Motor neuron (in vitro differentiated cells): ENCODE measurements around the gene PCDHGB1. TPM values are rescaled to one million over a fixed set of nuclear protein-coding genes. Genes with fewer than 3 reads are reported as not detected.
"Not testable (repeated sequence)": the region's sequence is repeated elsewhere in the genome, so short reads cannot be mapped to it uniquely, and the experiment has no call there.

Experiments used
- ATAC-seq, 8 experiments: fragments of 200-7000 bp; cut with Tn5 transposase; replicated peaks in 6 of 8; 2 replicates each; pipeline ENCODE4 v1.8.0; 2021; ENCODE audit warnings: mild to moderate bottlenecking in 8 of 8, moderate library complexity in 8 of 8
- H3K27ac ChIP-seq, 2 donors: fragments of 250-450 bp; sonication (Bioruptor Pico); 2 replicates each; pipeline ENCODE4 v1.9.0; 2021; ENCODE audit warnings: antibody characterized with exemption in 2 of 2, mild to moderate bottlenecking in 2 of 2, moderate library complexity in 1 of 2
- H3K4me1 ChIP-seq, 2 donors: fragments of 250-450 bp; sonication (Bioruptor Pico); replicated peaks in 1 of 2; 2 replicates each; pipeline ENCODE4 v1.6.1; 2021; ENCODE audit warnings: antibody characterized with exemption in 2 of 2, mild to moderate bottlenecking in 2 of 2, moderate library complexity in 1 of 2
- H3K4me3 ChIP-seq, 5 donors: fragments of 250-450 bp; sonication (Bioruptor Pico); 2 replicates each; pipeline ENCODE4 v1.9.0; 2021; ENCODE audit warnings: antibody characterized with exemption in 5 of 5, mild to moderate bottlenecking in 5 of 5, moderate library complexity in 4 of 5
- WGBS, 10 experiments: fragments of 450-650 bp; shearing (Covaris generic); methylation state at CpG; one replicate each; pipeline ENCODE4 v1.0.0; 2022; 5-methylcytosine and 5-hydroxymethylcytosine counted together
- in situ Hi-C, 9 experiments: fragments of 400-800 bp; cut with MboI; loops; one replicate each; pipeline ENCODE4 v1.15.0; 2021; ENCODE audit warnings: low sequenced_read_pairs in 9 of 9, low pct_unique_long_range_greater_than_20kb in 2 of 9; ENCODE audit not compliant: unreplicated experiment in 9 of 9
- total RNA-seq, 8 experiments: library from RNA; unstranded; fragments of 300-600 nt; gene quantifications; 2 replicates each; pipeline versions ENCODE4 v1.2.3 to v1.2.4, GENCODE V29; 2022

Gene PCDHGB1
- total RNA-seq, 8 experiments from 2014 or later, result 0.33 to 4.4 (median 0.83) TPM

DNA sequence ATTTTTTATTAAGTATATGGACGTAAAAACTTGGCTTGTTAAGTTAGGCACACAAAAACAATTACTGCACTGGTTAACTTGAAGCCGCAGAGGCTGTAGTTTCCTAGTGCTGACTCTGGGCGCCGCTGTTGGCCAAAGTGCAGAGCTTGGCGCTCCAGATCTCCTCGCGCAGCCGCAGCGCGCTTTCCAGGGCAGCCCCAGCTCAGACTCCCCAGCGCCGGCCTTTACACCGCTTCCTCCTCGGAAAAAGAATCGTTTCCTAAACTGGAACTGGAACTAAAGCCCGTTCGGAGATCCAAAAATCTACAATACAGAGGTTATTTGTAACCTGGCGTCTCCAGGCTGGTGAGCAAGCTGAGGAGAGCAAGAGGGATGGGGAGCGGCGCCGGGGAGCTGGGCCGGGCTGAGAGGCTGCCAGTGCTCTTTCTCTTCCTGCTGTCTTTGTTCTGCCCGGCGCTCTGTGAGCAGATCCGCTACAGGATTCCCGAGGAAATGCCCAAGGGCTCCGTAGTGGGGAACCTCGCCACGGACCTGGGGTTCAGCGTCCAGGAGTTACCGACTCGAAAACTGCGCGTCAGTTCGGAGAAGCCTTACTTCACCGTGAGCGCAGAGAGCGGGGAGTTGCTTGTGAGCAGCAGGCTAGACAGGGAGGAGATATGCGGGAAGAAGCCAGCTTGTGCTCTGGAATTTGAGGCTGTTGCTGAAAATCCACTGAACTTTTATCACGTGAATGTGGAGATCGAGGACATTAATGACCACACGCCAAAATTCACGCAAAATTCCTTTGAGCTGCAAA, 48.1 kb downstream of the PCDHGB1 start, which contains the start of gene PCDHGB5:
Gene PCDHGB5 (plus strand): TSS at position 192 of the 796 bp plus-strand sequence. CDS start 181 bp downstream, at position 373.
- 0 to 88% (median 40%) methylated on average over 1 to 9 of the region's 43 CpGs; no CpG with 5 or more reads in 3 of the 10 experiments for WGBS, 10 experiments
- in situ Hi-C loops, H3K4me3 ChIP-seq, H3K27ac ChIP-seq, H3K4me1 ChIP-seq: not testable (repeated sequence)
- ATAC-seq, result peak in 4 of 8 experiments; percentile 30 to 95 (median 62)

DNA sequence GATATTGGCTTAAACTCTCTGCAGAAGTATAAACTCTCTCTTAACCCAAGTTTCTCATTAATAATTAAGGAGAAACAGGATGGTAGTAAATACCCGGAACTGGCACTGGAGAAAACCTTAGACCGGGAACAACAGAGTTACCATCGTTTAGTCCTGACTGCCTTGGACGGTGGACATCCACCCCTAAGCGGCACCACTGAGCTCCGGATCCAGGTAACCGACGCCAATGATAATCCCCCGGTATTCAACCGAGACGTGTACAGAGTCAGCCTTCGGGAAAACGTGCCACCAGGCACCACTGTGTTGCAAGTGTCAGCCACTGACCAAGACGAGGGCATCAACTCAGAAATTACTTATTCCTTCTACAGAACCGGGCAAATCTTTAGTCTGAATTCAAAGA, 48.7 kb downstream of the PCDHGB1 start:
- ATAC-seq, result no peak
- WGBS, 10 experiments, result 12 to 96% (median 82%) methylated on average over 2 to 13 of the region's 15 CpGs; no CpG with 5 or more reads in 1 of the 10 experiments
- Histone ChIP-seq H3K27ac (no peak overlapping the region), H3K4me3 (no peak overlapping the region), H3K4me1 (no peaks in the 10 kb centered on the region)
- in situ Hi-C loops, result no loop called here

GRCh38 chr5:141399555-141400258, 49.8 kb downstream of the PCDHGB1 start:
- Histone ChIP-seq H3K4me1 (no peaks in the 10 kb centered on the region), H3K4me3 (no peak overlapping the region), H3K27ac (no peak overlapping the region)
- WGBS, 10 experiments, result 20 to 100% (median 92%) methylated on average over 2 to 31 of the region's 61 CpGs; no CpG with 5 or more reads in 3 of the 10 experiments
- in situ Hi-C loops, result loop anchor here in 6 of 9 experiments (10.0 to 25.0 kb wide), 3 partner anchors 125 to 163 kb away; no protein-coding TSS in a partner anchor
- ATAC-seq, result no peak

Other genes with a start within 250 kb of the PCDHGB1 start
- 1 to 10 TPM in 7 of 8 experiments, not detected in 1; 1.6 to 7.6 (median 2.8) TPM for gene PCDHB3, start 249.6 kb upstream of the PCDHGB1 start, total RNA-seq
- 1 to 10 TPM in 4 of 8 experiments, under 1 TPM in 4; 0.20 to 2.0 (median 1.2) TPM for gene PCDHB4, start 228.3 kb upstream of the PCDHGB1 start, total RNA-seq
- 10 to 100 TPM in 3 of 8 experiments, 1 to 10 TPM in 1, under 1 TPM in 3, not detected in 1; 0.27 to 51.6 (median 8.5) TPM for gene PCDHB5, start 214.9 kb upstream of the PCDHGB1 start, total RNA-seq
- 1 to 10 TPM in 4 of 8 experiments, under 1 TPM in 3, not detected in 1; 0.28 to 2.8 (median 2.3) TPM for gene PCDHB6, start 200.0 kb upstream of the PCDHGB1 start, total RNA-seq
- gene PCDHB7, start 177.5 kb upstream of the PCDHGB1 start, total RNA-seq, result 1 to 10 TPM in 3 of 8 experiments, under 1 TPM in 5; 0.20 to 2.0 (median 0.50) TPM
- 1 to 10 TPM in 4 of 8 experiments, under 1 TPM in 4; 0.11 to 4.4 (median 1.8) TPM for gene PCDHB8, start 172.3 kb upstream of the PCDHGB1 start, total RNA-seq
- 1 to 10 TPM in 5 of 8 experiments, under 1 TPM in 3; 0.25 to 3.4 (median 1.8) TPM for gene PCDHB16, start 167.7 kb upstream of the PCDHGB1 start, total RNA-seq
- gene PCDHB9, start 162.9 kb upstream of the PCDHGB1 start, total RNA-seq, result 10 to 100 TPM in 1 of 8 experiments, 1 to 10 TPM in 6, under 1 TPM in 1; 0.72 to 10.1 (median 2.3) TPM
- 10 to 100 TPM in 1 of 8 experiments, 1 to 10 TPM in 4, under 1 TPM in 3; 0.20 to 25.4 (median 5.5) TPM for gene PCDHB10, start 157.7 kb upstream of the PCDHGB1 start, total RNA-seq
- 1 to 10 TPM in 6 of 8 experiments, under 1 TPM in 2; 0.46 to 6.1 (median 3.4) TPM for gene PCDHB11, start 150.5 kb upstream of the PCDHGB1 start, total RNA-seq
- 1 to 10 TPM in 5 of 8 experiments, under 1 TPM in 3; 0.31 to 8.9 (median 2.9) TPM for gene PCDHB12, start 141.4 kb upstream of the PCDHGB1 start, total RNA-seq
- gene PCDHB13, start 136.2 kb upstream of the PCDHGB1 start, total RNA-seq, result 1 to 10 TPM in 7 of 8 experiments, under 1 TPM in 1; 0.25 to 6.7 (median 2.9) TPM
- gene PCDHB14, start 126.8 kb upstream of the PCDHGB1 start, total RNA-seq, result 10 to 100 TPM in 1 of 8 experiments, 1 to 10 TPM in 7; 1.2 to 16.7 (median 6.5) TPM
- gene PCDHB15, start 104.7 kb upstream of the PCDHGB1 start, total RNA-seq, result 1 to 10 TPM in 6 of 8 experiments, under 1 TPM in 2; 0.25 to 8.6 (median 3.5) TPM
- gene SLC25A2, start 46.0 kb upstream of the PCDHGB1 start, total RNA-seq, result 1 to 10 TPM in 1 of 8 experiments, under 1 TPM in 5, not detected in 2; 0.14 to 1.4 (median 0.54) TPM
- 100 to 1,000 TPM in 2 of 8 experiments, 10 to 100 TPM in 6; 58.8 to 118 (median 71.3) TPM for gene TAF7, start 29.3 kb upstream of the PCDHGB1 start, total RNA-seq
- 1 to 10 TPM in 2 of 8 experiments, under 1 TPM in 6; 0.23 to 1.3 (median 0.79) TPM for gene PCDHGA1, start 19.6 kb upstream of the PCDHGB1 start, total RNA-seq
- gene PCDHGA2, start 11.3 kb upstream of the PCDHGB1 start, total RNA-seq, result 1 to 10 TPM in 2 of 8 experiments, under 1 TPM in 6; 0.16 to 1.5 (median 0.34) TPM
- 10 to 100 TPM in 1 of 8 experiments, 1 to 10 TPM in 1, under 1 TPM in 6; 0.05 to 32.1 (median 0.65) TPM for gene PCDHGA3, start 6.3 kb upstream of the PCDHGB1 start, total RNA-seq
- 1 to 10 TPM in 5 of 8 experiments, under 1 TPM in 3; 0.22 to 3.2 (median 1.4) TPM for gene PCDHGA4, start 4.9 kb downstream of the PCDHGB1 start, total RNA-seq
- 10 to 100 TPM in 1 of 8 experiments, 1 to 10 TPM in 2, under 1 TPM in 5; 0.41 to 10.7 (median 0.83) TPM for gene PCDHGB2, start 9.9 kb downstream of the PCDHGB1 start, total RNA-seq
- gene PCDHGA5, start 14.1 kb downstream of the PCDHGB1 start, total RNA-seq, result 1 to 10 TPM in 2 of 8 experiments, under 1 TPM in 6; 0.16 to 5.2 (median 0.50) TPM
- gene PCDHGB3, start 20.1 kb downstream of the PCDHGB1 start, total RNA-seq, result 1 to 10 TPM in 3 of 8 experiments, under 1 TPM in 5; 0.22 to 6.5 (median 0.59) TPM
- 1 to 10 TPM in 4 of 8 experiments, under 1 TPM in 4; 0.11 to 6.9 (median 0.88) TPM for gene PCDHGA6, start 23.8 kb downstream of the PCDHGB1 start, total RNA-seq
- gene PCDHGA7, start 32.6 kb downstream of the PCDHGB1 start, total RNA-seq, result 1 to 10 TPM in 2 of 8 experiments, under 1 TPM in 6; 0.16 to 5.8 (median 0.52) TPM
- gene PCDHGB4, start 37.6 kb downstream of the PCDHGB1 start, total RNA-seq, result 10 to 100 TPM in 1 of 8 experiments, 1 to 10 TPM in 5, under 1 TPM in 2; 0.22 to 92.9 (median 1.4) TPM
- 1 to 10 TPM in 2 of 8 experiments, under 1 TPM in 6; 0.11 to 5.7 (median 0.57) TPM for gene PCDHGA8, start 42.5 kb downstream of the PCDHGB1 start, total RNA-seq
- 10 to 100 TPM in 1 of 8 experiments, 1 to 10 TPM in 3, under 1 TPM in 4; 0.05 to 11.4 (median 0.83) TPM for gene PCDHGB5, start 47.8 kb downstream of the PCDHGB1 start, total RNA-seq
- 1 to 10 TPM in 4 of 8 experiments, under 1 TPM in 4; 0.22 to 5.5 (median 1.3) TPM for gene PCDHGA9, start 52.7 kb downstream of the PCDHGB1 start, total RNA-seq
- 10 to 100 TPM in 5 of 8 experiments, 1 to 10 TPM in 3; 1.1 to 46.7 (median 31.5) TPM for gene PCDHGB6, start 57.9 kb downstream of the PCDHGB1 start, total RNA-seq
- 1 to 10 TPM; 2.1 to 7.6 (median 4.4) TPM for gene PCDHGA10, start 62.9 kb downstream of the PCDHGB1 start, total RNA-seq
- 10 to 100 TPM in 2 of 8 experiments, 1 to 10 TPM in 6; 4.7 to 31.4 (median 9.2) TPM for gene PCDHGB7, start 67.6 kb downstream of the PCDHGB1 start, total RNA-seq
- 1 to 10 TPM; 1.3 to 8.8 (median 3.8) TPM for gene PCDHGA11, start 71.0 kb downstream of the PCDHGB1 start, total RNA-seq
- 10 to 100 TPM in 1 of 8 experiments, 1 to 10 TPM in 7; 1.0 to 16.1 (median 1.5) TPM for gene PCDHGA12, start 80.4 kb downstream of the PCDHGB1 start, total RNA-seq
- gene PCDHGC3, start 125.9 kb downstream of the PCDHGB1 start, total RNA-seq, result 10 to 100 TPM; 15.4 to 73.0 (median 26.0) TPM
- 1 to 10 TPM in 5 of 8 experiments, under 1 TPM in 3; 0.46 to 6.7 (median 4.8) TPM for gene PCDHGC4, start 134.9 kb downstream of the PCDHGB1 start, total RNA-seq
- gene PCDHGC5, start 139.0 kb downstream of the PCDHGB1 start, total RNA-seq, result 1 to 10 TPM in 4 of 8 experiments, under 1 TPM in 4; 0.31 to 4.1 (median 1.1) TPM